H1 (cell line): Measurements from ENCODE around the gene TOR4A. TPM values are rescaled to one million over a fixed set of nuclear protein-coding genes. Genes with fewer than 3 reads are reported as not detected.

Experiments
- CTCF ChIA-PET: fragments of 300-600 bp; sonication (Branson Sonifier 250); formaldehyde crosslinking; loops from one replicate; lab custom pipeline; 2021; ENCODE audit not compliant: partially characterized antibody; lab: Charles Lee
- POLR2A ChIA-PET: fragments of 300-600 bp; sonication (Branson Sonifier 250); formaldehyde crosslinking; loops from one replicate; lab custom pipeline; 2021; ENCODE audit warnings: inconsistent platforms; ENCODE audit not compliant: partially characterized antibody; lab: Charles Lee
- DNase-seq, 2 experiments: peaks; one replicate each; pipeline versions ENCODE4 v3.0.0 to v3.0.0-alpha.2; 2010 to 2022; ENCODE audit warnings: low spot score in 2 of 2, low read depth in 1 of 2, mixed read lengths in 1 of 2
- FAIRE-seq: peaks from 2 replicates; lab custom pipeline; 2011; peaks lifted over from hg19 to GRCh38; lab: Jason Lieb, UNC
- H2AFZ ChIP-seq: 2 replicates; pipeline ENCODE4 v1.8.1; 2012; ENCODE audit warnings: low read length, inconsistent platforms
- H2AK5ac ChIP-seq: 2 replicates; pipeline ENCODE4 v1.6.1; 2013; ENCODE audit warnings: low read depth, low read length
- H2BK120ac ChIP-seq: replicated peaks from 2 replicates; pipeline ENCODE3; 2013; ENCODE audit warnings: low read depth, low read length, inconsistent platforms
- H2BK12ac ChIP-seq: 2 replicates; pipeline ENCODE4 v1.6.1; 2013; ENCODE audit warnings: low read depth, low read length
- H2BK15ac ChIP-seq: 2 replicates; pipeline ENCODE4 v1.6.1; 2013; ENCODE audit warnings: low read length
- H2BK20ac ChIP-seq: 2 replicates; pipeline ENCODE4 v1.6.1; 2013; ENCODE audit warnings: low read length
- H2BK5ac ChIP-seq: 2 replicates; pipeline ENCODE4 v1.6.1; 2013; ENCODE audit warnings: low read depth, low read length
- H3K14ac ChIP-seq: 2 replicates; pipeline ENCODE4 v1.6.1; 2013; ENCODE audit warnings: inconsistent platforms; ENCODE audit not compliant: insufficient read length
- H3K18ac ChIP-seq: 2 replicates; pipeline ENCODE4 v1.6.1; 2013; ENCODE audit warnings: low read length; ENCODE audit errors: extremely low read depth
- H3K23ac ChIP-seq: 2 replicates; pipeline ENCODE4 v1.6.1; 2013; ENCODE audit warnings: inconsistent platforms; ENCODE audit not compliant: insufficient read length
- H3K23me2 ChIP-seq: 2 replicates; pipeline ENCODE4 v1.6.1; 2013; ENCODE audit warnings: low read depth, low read length
- H3K27ac ChIP-seq: 2 replicates; pipeline ENCODE4 v1.6.1; 2011; ENCODE audit warnings: low read depth, low read length, inconsistent platforms
- H3K27me3 ChIP-seq, 4 experiments: replicated peaks in 1 of 4; 1 replicate in 1 of 4; 2 replicates in 3 of 4; pipeline versions ENCODE4 v1.6.1 to v1.8.1; 2011 to 2013; ENCODE audit warnings: low read length in 3 of 4, mild to moderate bottlenecking in 3 of 4, inconsistent platforms in 2 of 4, mixed read lengths in 2 of 4, moderate library complexity in 1 of 4; ENCODE audit not compliant: control insufficient read depth in 3 of 4, insufficient read depth in 3 of 4; ENCODE audit errors: extremely low read depth in 1 of 4
- H3K36me3 ChIP-seq, 4 experiments: 2 replicates each; pipeline versions ENCODE4 v1.6.1 to v1.8.1; 2011 to 2013; ENCODE audit warnings: mild to moderate bottlenecking in 4 of 4, low read length in 3 of 4, moderate library complexity in 2 of 4, control low read depth in 1 of 4, inconsistent platforms in 1 of 4; ENCODE audit not compliant: insufficient read depth in 4 of 4, control insufficient read depth in 2 of 4
- H3K4ac ChIP-seq: replicated peaks from 2 replicates; pipeline ENCODE3; 2013; ENCODE audit warnings: low read length, low read depth, mixed read lengths, inconsistent platforms; ENCODE audit not compliant: insufficient read length
- H3K4me1 ChIP-seq, 4 experiments: replicated peaks in 1 of 4; 1 replicate in 1 of 4; 2 replicates in 3 of 4; pipeline versions ENCODE4 v1.6.1 to v1.8.1; 2011 to 2013; ENCODE audit warnings: low read length in 3 of 4, inconsistent platforms in 2 of 4, mixed read lengths in 1 of 4; ENCODE audit not compliant: insufficient read depth in 4 of 4, control insufficient read depth in 3 of 4
- H3K4me2 ChIP-seq, 2 experiments: 2 replicates each; pipeline versions ENCODE4 v1.6.1 to v1.8.1; 2011 to 2013; ENCODE audit warnings: low read depth in 2 of 2, low read length in 2 of 2, control low read depth in 1 of 2, inconsistent platforms in 1 of 2, mild to moderate bottlenecking in 1 of 2; ENCODE audit not compliant: insufficient read depth in 1 of 2
- H3K4me3 ChIP-seq, 4 experiments: fragments of 200-600, 300-600 bp in 1 of 4; sonication (generic), shearing (Covaris generic), sonication (Bioruptor Twin) in 1 of 4; 2 replicates each; pipeline versions ENCODE4 v1.5.1 to v1.8.1; 2011 to 2016; ENCODE audit warnings: low read length in 4 of 4, low read depth in 3 of 4, control low read depth in 2 of 4, inconsistent platforms in 2 of 4, mild to moderate bottlenecking in 2 of 4, mixed read lengths in 1 of 4, moderate library complexity in 1 of 4; ENCODE audit not compliant: insufficient read depth in 2 of 4; ENCODE audit errors: extremely low read depth in 1 of 4
- H3K56ac ChIP-seq: replicated peaks from 2 replicates; pipeline ENCODE3; 2013; ENCODE audit warnings: low read depth, mild to moderate bottlenecking, mixed read lengths, low read length, inconsistent platforms; ENCODE audit not compliant: insufficient read length
- H3K79me1 ChIP-seq: 2 replicates; pipeline ENCODE4 v1.6.1; 2013; ENCODE audit warnings: low read depth, low read length, control low read depth
- H3K79me2 ChIP-seq, 2 experiments: 2 replicates each; pipeline versions ENCODE4 v1.6.1 to v1.8.1; 2012 to 2013; ENCODE audit warnings: low read length in 2 of 2, mild to moderate bottlenecking in 2 of 2, inconsistent platforms in 1 of 2; ENCODE audit not compliant: insufficient read depth in 2 of 2, control insufficient read depth in 1 of 2
- H3K9ac ChIP-seq, 4 experiments: replicated peaks in 1 of 4; 1 replicate in 1 of 4; 2 replicates in 3 of 4; pipeline versions ENCODE4 v1.6.1 to v1.8.1; 2011 to 2013; ENCODE audit warnings: low read depth in 3 of 4, low read length in 3 of 4, control low read depth in 2 of 4, mild to moderate bottlenecking in 2 of 4, moderate library complexity in 2 of 4, inconsistent platforms in 1 of 4; ENCODE audit errors: extremely low read depth in 1 of 4
- H3K9me3 ChIP-seq, 2 experiments: 2 replicates each; pipeline versions ENCODE4 v1.6.1 to v1.8.1; 2012 to 2013; ENCODE audit warnings: mild to moderate bottlenecking in 2 of 2, moderate library complexity in 2 of 2, control low read depth in 1 of 2, inconsistent platforms in 1 of 2, low read depth in 1 of 2, low read length in 1 of 2, mixed read lengths in 1 of 2; ENCODE audit not compliant: insufficient read depth in 2 of 2
- H4K20me1 ChIP-seq, 2 experiments: replicated peaks in 1 of 2; 2 replicates each; pipeline versions ENCODE3 to v1.8.1; 2011 to 2013; ENCODE audit warnings: inconsistent platforms in 2 of 2, low read length in 2 of 2, mild to moderate bottlenecking in 1 of 2; ENCODE audit not compliant: insufficient read depth in 2 of 2, control insufficient read depth in 1 of 2
- H4K5ac ChIP-seq: 2 replicates; pipeline ENCODE4 v1.6.1; 2013; ENCODE audit warnings: low read length, low read depth, mixed read lengths, inconsistent platforms; ENCODE audit not compliant: insufficient read length
- H4K8ac ChIP-seq: 2 replicates; pipeline ENCODE4 v1.8.0; 2013; ENCODE audit warnings: mild to moderate bottlenecking, moderate library complexity, low read length, inconsistent platforms; ENCODE audit not compliant: insufficient read depth; ENCODE audit errors: extremely low read depth
- H4K91ac ChIP-seq: replicated peaks from 2 replicates; pipeline ENCODE3; 2013; ENCODE audit warnings: low read length, mixed read lengths, inconsistent platforms; ENCODE audit not compliant: insufficient read length
- BACH1 ChIP-seq: IDR thresholded peaks from 2 replicates; pipeline ENCODE4 v1.6.1; 2012; ENCODE audit warnings: low read length, improper control_type of control experiment
- BCL11A ChIP-seq, 2 experiments: IDR thresholded peaks; one replicate each; pipeline ENCODE4 v1.6.1; 2011; ENCODE audit warnings: low read depth in 2 of 2, low read length in 2 of 2, mild to moderate bottlenecking in 2 of 2
- CHD2 ChIP-seq: IDR thresholded peaks from 2 replicates; pipeline ENCODE4 v1.6.1; 2012; ENCODE audit warnings: low read length, improper control_type of control experiment
- CREB1 ChIP-seq: IDR thresholded peaks from 2 replicates; pipeline ENCODE4 v1.6.1; 2012; ENCODE audit warnings: inconsistent platforms
- GABPA ChIP-seq: IDR thresholded peaks from 2 replicates; pipeline ENCODE4 v1.6.1; 2011; ENCODE audit warnings: mild to moderate bottlenecking, low read length, moderate library complexity, borderline replicate concordance; ENCODE audit not compliant: insufficient read depth
- NANOG ChIP-seq: IDR thresholded peaks from 2 replicates; pipeline ENCODE4 v1.6.1; 2011; ENCODE audit warnings: low read length, low read depth, mild to moderate bottlenecking, inconsistent platforms; ENCODE audit not compliant: insufficient read depth, poor library complexity, severe bottlenecking
- NRF1 ChIP-seq: IDR thresholded peaks from 2 replicates; pipeline ENCODE4 v1.6.1; 2011; ENCODE audit warnings: mild to moderate bottlenecking, low read depth, low read length, improper control_type of control experiment
- POLR2A ChIP-seq, 2 experiments: IDR thresholded peaks; 1 replicate in 1 of 2; 2 replicates in 1 of 2; pipeline ENCODE4 v1.6.1; 2011; ENCODE audit warnings: low read depth in 2 of 2, low read length in 2 of 2, mild to moderate bottlenecking in 2 of 2; ENCODE audit errors: control extremely low read depth in 1 of 2
- RAD21 ChIP-seq, 2 experiments: IDR thresholded peaks in 1 of 2; conservative IDR thresholded peaks in 1 of 2; 2 replicates each; pipeline ENCODE4 v1.6.1; 2011; ENCODE audit warnings: low read depth in 2 of 2, low read length in 2 of 2, improper control_type of control experiment in 1 of 2, inconsistent platforms in 1 of 2, mild to moderate bottlenecking in 1 of 2, moderate library complexity in 1 of 2
- SIN3A ChIP-seq, 2 experiments: IDR thresholded peaks in 1 of 2; conservative IDR thresholded peaks in 1 of 2; 2 replicates each; pipeline ENCODE4 v1.6.1; 2011 to 2012; ENCODE audit warnings: low read length in 2 of 2, improper control_type of control experiment in 1 of 2, low read depth in 1 of 2, mild to moderate bottlenecking in 1 of 2
- SP1 ChIP-seq: IDR thresholded peaks from 2 replicates; pipeline ENCODE4 v1.6.1; 2011; ENCODE audit warnings: low read depth, low read length
- TAF1 ChIP-seq: IDR thresholded peaks from 2 replicates; pipeline ENCODE4 v1.6.1; 2011; ENCODE audit warnings: mild to moderate bottlenecking, low read depth, low read length
- whole genome bisulfite sequencing, 2 experiments: shearing (Covaris generic) in 1 of 2; methylation state at CpG; one replicate each; pipeline versions ENCODE4 v1.1.6 to v1.1.7; 2013 to 2015; ENCODE audit warnings: low lambda C conversion rate in 2 of 2, mixed read lengths in 2 of 2, inconsistent platforms in 1 of 2, low coverage in 1 of 2, missing lambda C conversion rate in 1 of 2; ENCODE audit not compliant: insufficient replicate concordance in 2 of 2, insufficient coverage in 1 of 2, insufficient read length in 1 of 2; ENCODE audit errors: extremely low coverage in 1 of 2, missing lambda C conversion rate in 1 of 2; 5-methylcytosine and 5-hydroxymethylcytosine counted together
- polyA plus RNA-seq, 7 experiments: library from polyadenylated mRNA; depleted of rRNA in 3 of 7; stranded (reverse) in 5 of 7; unstranded in 2 of 7; fragments of >200 nt in 5 of 7; fragments of 200-250 nt in 2 of 7; gene quantifications; 1 replicate in 5 of 7; 2 replicates in 1 of 7; 4 replicates in 1 of 7; pipeline versions ENCODE4 v1.2.1 to v1.2.3, GENCODE V29; 2011 to 2013; ENCODE audit warnings: missing spikeins in 2 of 7, mixed read lengths in 2 of 7
- total RNA-seq: library from RNA; stranded (reverse); fragmentation: NEBNext Ultra II Directional; extraction: Animal tissue kit (Norgen Biotek cat#: 25700); gene quantifications from 2 replicates; pipeline ENCODE4 v1.2.1, GENCODE V29; 2021

TOR4A gene
- total and polyA plus RNA-seq, 2 of the 8 experiments (the other 6 are each of a cell fraction or from before 2014, with no cell fraction given) = 8.4 to 9.3 TPM

DNA sequence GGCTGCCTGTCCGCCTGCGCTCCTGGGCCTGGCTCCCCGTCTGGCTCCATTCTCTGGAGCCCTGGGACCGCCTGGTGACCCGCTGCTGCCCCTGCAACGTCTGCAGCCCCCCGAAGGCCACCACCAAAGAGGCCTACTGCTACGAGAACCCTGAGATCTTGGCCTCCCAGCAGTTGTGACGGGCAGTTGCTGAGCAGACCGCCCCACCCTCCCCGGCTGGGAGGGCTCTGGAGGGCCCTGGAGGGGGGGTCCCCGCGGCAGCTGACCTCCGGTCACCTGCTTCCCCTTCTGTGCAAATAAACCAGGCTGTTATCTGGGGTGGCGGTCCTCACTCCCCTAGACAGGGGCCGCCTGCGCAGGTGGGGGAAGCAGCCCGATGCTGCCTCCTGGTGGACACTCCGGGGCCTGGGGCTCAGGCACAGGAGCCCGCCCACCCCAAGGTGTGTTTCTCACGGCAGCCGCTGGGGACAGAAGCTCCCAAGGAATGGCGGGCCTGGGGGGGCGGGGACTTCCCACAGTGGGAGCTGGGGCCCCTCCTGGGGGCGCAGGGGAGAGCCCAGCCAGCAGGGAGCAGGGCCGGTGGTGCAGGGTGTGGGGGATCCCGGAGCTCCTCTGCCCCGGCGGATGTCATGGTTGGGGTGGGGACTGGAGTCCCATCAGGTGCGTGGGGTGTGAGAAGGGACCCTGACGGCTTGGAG is 41.1 kb upstream of the TOR4A start:
- Histone ChIP-seq H4K8ac (peak overlapping the region; percentile 86), H2AFZ (no peak overlapping the region), H2AK5ac (no peak overlapping the region), H3K56ac (no peak overlapping the region), H3K4me2 (peak overlapping the region in 1 of 2 experiments; percentile 66; a peak in 2 of 4 replicates), H3K27ac (no peak overlapping the region), H4K91ac (no peak overlapping the region), H2BK12ac (no peak overlapping the region), H2BK120ac (no peak overlapping the region), H2BK20ac (no peak overlapping the region), H3K18ac (no peak overlapping the region), H3K9ac (no peak overlapping the region), H3K36me3 (no peaks in the 10 kb centered on the region), H3K79me1 (no peaks in the 10 kb centered on the region), H3K23me2 (peaks cover 5% of the 10 kb centered on the region; the same call in 1 of the 2 replicates), H3K9me3 (no peaks in the 10 kb centered on the region), H4K20me1 (peaks cover 6 to 8% of the 10 kb centered on the region in 2 experiments), H4K5ac (peak overlapping the region; percentile 59), H2BK15ac (no peak overlapping the region), H3K27me3 (no peaks in the 10 kb centered on the region), H3K79me2 (peaks cover 0 to 7% of the 10 kb centered on the region in 2 experiments; a peak in 1 of 4 replicates), H3K4me3 (0 out of 8 replicates have a peak overlapping the region, but pooled peaks of 1 of the 4 experiments have one; percentile 25), H3K23ac (no peak overlapping the region), H3K14ac (no peak overlapping the region), H3K4me1 (peaks cover 0 to 12% (median 8%) of the 10 kb centered on the region in 4 experiments; a peak in 6 of 7 replicates), H2BK5ac (peak overlapping the region; percentile 30; the same call in 1 of the 2 replicates), H3K4ac (no peak overlapping the region)
- peak; percentile 59 to 96 for DNase-seq
- 31% methylated on average over 18 of the region's 31 CpGs; no CpG with 5 or more reads in 1 of the 2 experiments for WGBS, 2 experiments
- FAIRE-seq = no peak
- ChIA-PET CTCF (interaction anchor here (0.6 to 20.2 kb wide), 46 partner anchors 10 to 338 kb away, joined by 3 to 204 read pairs (median 5); partner anchors contain the start of genes ANAPC2, CYSRT1, LRRC26 and NELFB), POLR2A (interaction anchor here (1.0 to 69.9 kb wide), 5 partner anchors 1 to 181 kb away, joined by 3 to 1462 read pairs (median 4); partner anchors contain the start of genes CYSRT1, NDOR1, NELFB and RNF208)
- TF ChIP-seq CREB1 = peak; percentile 26; the same call in 1 of the 2 replicates
- TF ChIP-seq TAF1 = no peak
- peak; percentile 73 for TF ChIP-seq BACH1
- peak in 1 of 2 experiments; percentile 34; a peak in 1 of 4 replicates for TF ChIP-seq SIN3A (conservative IDR thresholded peaks at IDR 0.05 in 1 of 2, IDR thresholded peaks at IDR 0.05 in 1 of 2; ENCODE audit: low read depth in 1 of 2, low read length in 2 of 2)
- TF ChIP-seq RAD21 (IDR thresholded peaks at IDR 0.05 in 1 of 2, conservative IDR thresholded peaks at IDR 0.05 in 1 of 2; ENCODE audit: low read depth in 2 of 2, low read length in 2 of 2) = peak; percentile 72 to 82
- no peak for TF ChIP-seq POLR2A (IDR thresholded peaks at IDR 0.05; ENCODE audit: control extremely low read depth in 1 of 2, low read depth in 2 of 2, low read length in 2 of 2)
- peak; percentile 41 for TF ChIP-seq NRF1
- TF ChIP-seq GABPA = peak; percentile 73; the same call in 1 of the 2 replicates
- TF ChIP-seq NANOG = no peak
- TF ChIP-seq CHD2 = 0 out of 2 replicates have a peak, but pooled peaks have one; percentile 15
- peak; percentile 72; the same call in 1 of the 2 replicates for TF ChIP-seq SP1
- TF ChIP-seq BCL11A (IDR thresholded peaks at IDR 0.05; ENCODE audit: low read depth in 2 of 2, low read length in 2 of 2) = no peak
